Kasumi-1 (cell line): ENCODE results near the gene NXPH1.
"Not testable (repeated sequence)": the region's sequence is repeated elsewhere in the genome, so short reads cannot be mapped to it uniquely, and the experiment has no call there.

Experiments used
- DNase-seq, 2 experiments: peaks; one replicate each; lab custom pipeline; 2025; lab: John Stamatoyannopoulos, UW

NXPH1 gene

GRCh38 chr7:8719102-8719501, 285.7 kb downstream of the NXPH1 start:
- no peak for DNase-seq

- DNase-seq = peak; percentile 30 to 43
These were observed 290.8 kb downstream of the NXPH1 start for GRCh38 chr7:8724080-8724718.

GRCh38 chr7:8731756-8732155, 298.3 kb downstream of the NXPH1 start:
- not testable (repeated sequence) for DNase-seq

- DNase-seq = no peak
These were observed 306.4 kb downstream of the NXPH1 start for GRCh38 chr7:8739837-8740236.

- no peak for DNase-seq
These were observed 309.4 kb downstream of the NXPH1 start for GRCh38 chr7:8742837-8743236.

- DNase-seq = no peak
These were observed 313.9 kb downstream of the NXPH1 start for GRCh38 chr7:8747338-8747737.

GRCh38 chr7:8751557-8752231, 318.3 kb downstream of the NXPH1 start:
- no peak for DNase-seq

- no peak for DNase-seq
These were observed 319.9 kb downstream of the NXPH1 start for GRCh38 chr7:8753355-8753754.

GRCh38 chr7:8761731-8762130, 328.3 kb downstream of the NXPH1 start:
- no peak for DNase-seq

- no peak for DNase-seq
These were observed 329.4 kb downstream of the NXPH1 start for GRCh38 chr7:8762803-8763202.

GRCh38 chr7:8765374-8765773, 332.0 kb downstream of the NXPH1 start:
- no peak for DNase-seq

GRCh38 chr7:8773518-8773917, 340.1 kb downstream of the NXPH1 start:
- DNase-seq = no peak

GRCh38 chr7:8778459-8778858, 345.1 kb downstream of the NXPH1 start:
- no peak for DNase-seq

- no peak for DNase-seq
These were observed 347.8 kb downstream of the NXPH1 start for GRCh38 chr7:8781166-8781565.

GRCh38 chr7:8783229-8783628, 349.8 kb downstream of the NXPH1 start:
- no peak for DNase-seq

- no peak for DNase-seq
These were observed 351.7 kb downstream of the NXPH1 start for GRCh38 chr7:8785081-8785480.

GRCh38 chr7:8800986-8801385, 367.6 kb downstream of the NXPH1 start:
- no peak for DNase-seq
